NCI-H524 (cell line): ENCODE results near the gene FKBP11.

Experiments
- DNase-seq, 2 experiments: peaks; one replicate each; lab custom pipeline; 2025; lab: John Stamatoyannopoulos, UW

Gene FKBP11

DNA sequence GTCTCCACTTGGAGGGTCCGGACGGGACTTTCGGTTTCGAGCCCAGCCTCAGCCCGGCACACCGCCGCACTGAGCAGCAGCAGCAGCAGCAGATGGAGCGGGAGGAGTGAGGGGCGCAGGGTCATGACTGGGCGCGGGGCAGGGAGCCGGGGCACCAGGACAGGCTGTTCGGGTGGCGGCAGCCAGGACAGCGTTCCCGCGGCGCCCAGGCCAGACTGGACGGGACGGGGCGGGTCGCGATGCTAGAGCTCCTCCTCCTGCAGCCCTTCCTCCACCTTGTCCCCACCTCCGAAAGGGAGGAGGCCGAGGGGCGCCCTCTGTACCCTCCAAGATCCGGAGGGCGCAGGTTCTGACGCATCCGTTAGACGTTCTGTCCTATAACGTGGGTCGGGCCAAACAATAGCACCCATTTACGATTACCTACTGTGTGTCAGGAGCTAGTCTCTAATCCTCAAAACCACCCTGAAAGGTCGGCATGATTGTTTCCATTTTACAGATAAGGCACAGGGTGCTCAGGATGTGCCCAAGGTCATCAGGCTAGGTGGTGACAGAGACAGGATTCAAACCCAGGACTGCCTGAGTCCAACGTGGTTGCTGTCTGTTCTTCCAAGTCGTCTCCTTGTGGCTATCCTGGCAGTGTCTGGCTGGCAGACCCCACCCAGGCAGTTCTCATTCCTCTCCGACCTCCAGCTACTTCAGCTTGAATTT, at the start of gene FKBP11:
Gene FKBP11, minus strand, starts transcription at position 189 of the 708 bp plus-strand sequence. Its CDS starts 64 bp downstream, at position 125.
- DNase-seq, result no peak

DNA sequence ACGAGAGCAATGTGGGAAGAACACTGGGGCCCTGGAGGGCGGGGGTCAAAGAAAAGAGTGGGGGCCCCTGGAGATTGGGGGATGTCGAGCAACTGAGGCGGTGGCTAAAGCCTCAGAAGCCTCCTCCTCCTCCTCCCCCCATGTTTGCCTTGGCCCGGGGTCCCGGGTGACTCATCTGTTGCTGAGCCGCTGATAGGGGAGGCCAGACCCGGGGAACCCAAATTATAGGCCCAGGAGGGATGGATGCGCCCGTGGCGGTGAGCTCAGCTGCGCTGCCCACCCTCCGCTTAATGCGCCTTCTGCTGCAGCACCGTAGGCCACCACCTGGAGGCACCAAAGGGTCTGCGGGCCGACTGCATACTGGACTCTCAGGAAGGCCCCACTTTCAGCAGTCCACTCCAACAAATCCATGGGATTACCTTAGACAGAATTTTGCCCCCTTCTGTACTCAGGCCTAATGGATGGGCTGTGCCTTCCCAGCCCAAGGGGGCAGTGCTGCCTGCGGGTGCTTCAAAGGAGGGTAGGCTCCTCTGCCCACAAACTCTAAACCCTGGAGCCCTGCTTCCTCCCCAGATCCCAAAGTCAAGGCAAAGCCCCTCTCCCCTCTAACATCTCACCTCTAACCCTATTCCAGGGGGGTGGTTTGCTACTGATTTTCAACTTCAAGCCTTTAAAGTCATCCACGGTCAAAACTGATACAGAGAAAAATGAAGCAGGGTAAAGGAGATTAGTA, 48.8 kb upstream of the FKBP11 start:
- peak in 1 of 2 experiments; percentile 50 for DNase-seq

DNA sequence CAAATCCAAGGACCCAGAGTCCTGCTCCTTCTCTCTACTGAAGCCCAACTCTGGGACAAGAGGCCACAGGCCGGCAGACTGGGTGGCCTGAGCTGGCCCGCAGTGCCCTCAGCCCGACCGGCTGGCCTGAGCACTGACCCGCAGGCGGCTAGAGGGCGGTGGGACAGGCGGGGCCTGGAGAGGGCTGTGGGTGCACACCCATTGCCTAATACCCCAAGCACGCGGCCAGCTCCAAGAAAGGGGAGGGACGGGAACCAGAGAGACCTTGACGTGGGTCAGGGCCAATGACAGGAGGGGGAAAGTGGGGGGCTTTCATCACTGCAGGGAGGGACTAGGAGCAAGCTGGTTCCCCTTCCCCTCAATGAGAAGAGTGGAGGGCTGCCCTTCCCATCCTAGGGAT, 48.2 kb upstream of the FKBP11 start:
- DNase-seq, result no peak

DNA sequence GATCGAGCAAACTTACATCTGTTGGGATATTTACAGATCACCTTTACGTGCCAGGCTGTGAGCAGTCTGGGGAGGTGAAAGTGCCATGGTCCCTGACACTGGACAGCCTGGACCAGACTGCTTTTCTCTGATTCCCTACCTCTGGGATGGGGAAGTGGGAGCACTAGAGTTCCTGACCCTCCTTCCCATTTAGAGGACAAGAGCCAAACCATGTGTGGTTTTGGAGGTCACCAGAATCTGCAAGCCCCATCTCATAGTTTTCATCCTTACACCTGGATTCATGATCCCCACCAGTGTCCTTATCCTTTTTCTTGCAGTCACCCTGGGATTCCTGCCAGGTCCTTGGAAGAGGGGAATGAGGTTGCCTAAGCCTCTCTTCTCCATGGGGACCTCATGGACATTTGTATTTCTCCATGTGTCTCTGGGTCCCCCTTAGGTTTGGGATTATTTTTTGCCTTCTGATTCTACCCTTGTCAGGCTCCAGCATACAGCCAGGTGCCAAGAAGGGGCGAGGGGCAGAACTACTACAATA, 47.7 kb upstream of the FKBP11 start:
- no peak for DNase-seq

DNA sequence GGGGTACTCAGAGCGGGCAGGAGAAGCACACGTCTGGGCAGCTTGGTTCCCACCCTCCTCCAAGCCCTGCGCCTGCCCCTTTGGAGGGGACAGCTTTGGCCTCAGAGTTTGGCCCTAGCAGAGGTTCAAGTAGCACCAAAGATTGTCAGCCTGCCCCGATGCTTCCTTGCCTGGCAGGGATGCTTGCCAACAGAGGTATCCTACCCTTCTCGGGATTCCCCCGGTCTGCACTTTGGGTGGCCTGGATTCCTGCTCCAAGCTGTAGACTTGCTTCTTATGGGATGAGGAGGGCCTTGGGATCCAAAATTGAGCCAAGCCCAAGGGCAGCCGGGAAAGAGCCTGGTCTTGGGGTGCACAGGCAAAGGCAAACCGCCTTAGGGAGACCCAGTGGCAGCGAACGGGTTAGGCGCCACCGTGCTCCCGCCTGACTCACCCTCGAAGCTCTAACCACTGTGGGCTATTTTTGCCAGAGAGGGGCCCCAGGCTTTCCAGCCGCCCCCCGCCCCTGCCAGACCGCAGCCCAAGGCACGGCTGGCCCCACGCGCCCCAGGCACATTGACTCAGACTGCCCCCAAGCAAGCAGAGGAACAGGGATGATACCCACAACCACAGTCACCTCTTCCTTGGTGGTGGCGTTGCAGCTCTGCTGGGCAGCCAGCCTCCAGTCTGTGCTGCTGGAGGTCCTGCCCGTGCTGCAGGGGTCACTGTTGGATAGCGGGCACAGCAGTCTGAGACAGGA, 47.1 kb upstream of the FKBP11 start:
- DNase-seq, result no peak

DNA sequence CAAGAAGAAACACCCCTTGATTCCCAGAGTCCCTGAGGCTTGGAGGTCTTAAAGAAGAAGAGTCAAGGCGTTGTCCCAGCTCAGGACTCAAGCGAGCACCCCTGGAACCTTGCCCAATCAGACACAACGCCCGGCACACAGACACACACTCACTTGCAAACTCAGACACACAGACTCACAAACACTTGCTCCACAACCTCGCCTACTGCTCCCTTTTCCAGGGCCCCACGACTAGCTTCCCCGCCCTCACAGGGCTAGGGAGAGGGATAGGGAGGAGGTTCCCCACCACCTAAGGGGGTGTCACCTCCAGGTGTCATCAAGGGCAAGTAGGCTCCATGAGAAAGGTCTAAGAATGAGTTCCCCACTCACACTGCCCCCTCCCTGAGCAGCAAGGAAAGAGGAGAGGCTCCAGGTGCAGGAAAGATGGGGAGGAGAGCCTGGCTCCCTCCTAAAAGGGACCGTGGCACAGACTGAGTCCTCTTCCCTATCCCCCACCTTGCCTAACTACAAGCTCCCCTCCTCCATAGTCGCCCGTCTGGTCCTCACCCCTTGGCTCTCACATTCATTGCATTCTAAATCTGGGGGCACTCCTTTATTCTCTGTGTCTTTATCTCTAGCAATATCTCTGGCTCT, 45.5 kb upstream of the FKBP11 start:
- no peak for DNase-seq

DNA sequence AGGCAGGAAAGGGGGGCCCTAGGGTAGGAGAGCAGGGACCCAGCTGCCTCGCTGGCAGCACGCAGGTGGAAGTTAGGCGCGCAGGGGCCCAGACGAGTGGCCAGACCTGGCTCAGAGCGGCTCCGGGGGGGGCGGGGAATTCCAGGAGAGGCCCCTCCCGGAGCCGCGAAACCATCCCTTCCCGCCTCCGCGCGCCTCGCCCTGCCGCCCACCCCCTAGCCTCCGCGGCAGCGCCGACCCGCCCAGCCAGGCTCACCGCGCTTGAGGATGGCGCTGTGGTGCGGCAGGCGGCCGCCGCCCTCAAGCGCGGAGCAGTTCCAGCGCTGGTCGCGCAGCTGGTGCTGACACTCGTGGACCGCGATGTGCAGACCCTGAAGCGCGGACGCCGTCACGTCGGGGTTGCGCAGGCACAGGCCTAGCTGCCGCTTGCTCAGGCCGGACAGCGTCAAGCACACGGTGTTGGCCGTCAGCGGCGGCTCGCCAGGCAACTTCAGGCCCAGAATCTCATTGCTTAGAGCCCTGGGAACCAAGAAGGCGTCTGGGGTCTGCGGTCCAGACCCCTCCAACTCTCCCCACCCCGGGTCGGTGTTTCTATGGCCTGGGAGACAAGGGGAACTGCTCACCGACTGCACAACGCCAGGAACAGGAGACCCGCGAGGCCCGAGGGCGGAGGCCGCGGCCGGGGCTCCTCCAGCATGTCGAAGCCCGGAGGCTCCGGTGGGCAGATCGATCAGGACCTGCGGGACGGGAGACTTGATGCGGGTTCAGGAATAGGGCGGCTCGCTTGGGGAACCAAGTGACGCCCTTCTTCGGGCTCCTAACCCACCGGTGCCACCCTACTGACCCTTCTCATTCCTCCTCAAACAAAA, 44.8 kb upstream of the FKBP11 start:
- DNase-seq, result peak in 1 of 2 experiments; percentile 27

DNA sequence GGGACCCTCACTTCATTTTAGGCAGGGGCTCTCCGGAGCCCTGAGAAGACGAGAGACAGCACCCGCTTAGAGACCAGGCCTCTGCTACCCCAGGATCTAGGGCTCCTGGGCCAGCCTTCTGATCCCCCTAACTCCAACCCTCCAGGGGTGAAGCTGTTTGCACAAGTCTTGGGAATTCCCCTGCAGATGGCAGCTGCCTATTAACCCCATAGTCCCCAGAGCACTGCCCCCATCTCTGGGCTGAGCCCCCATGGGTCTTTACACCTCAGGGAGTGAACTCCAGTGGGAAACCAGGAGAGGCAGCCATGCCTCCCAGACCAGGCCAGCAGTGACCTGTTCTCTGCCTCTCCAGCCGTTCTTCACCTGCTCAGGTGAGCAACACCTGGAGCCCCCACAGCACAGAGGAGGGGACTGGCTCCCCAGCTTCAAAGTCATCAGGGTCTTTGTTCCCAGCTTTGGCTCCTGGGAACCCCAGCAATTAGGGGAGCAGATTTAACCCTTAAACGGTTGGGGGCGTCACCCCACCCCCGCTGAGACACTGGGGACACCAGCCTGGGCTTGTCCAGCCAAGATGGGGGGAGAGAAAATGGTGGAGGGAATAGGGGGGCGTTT, 44.0 kb upstream of the FKBP11 start:
- no peak for DNase-seq

DNA sequence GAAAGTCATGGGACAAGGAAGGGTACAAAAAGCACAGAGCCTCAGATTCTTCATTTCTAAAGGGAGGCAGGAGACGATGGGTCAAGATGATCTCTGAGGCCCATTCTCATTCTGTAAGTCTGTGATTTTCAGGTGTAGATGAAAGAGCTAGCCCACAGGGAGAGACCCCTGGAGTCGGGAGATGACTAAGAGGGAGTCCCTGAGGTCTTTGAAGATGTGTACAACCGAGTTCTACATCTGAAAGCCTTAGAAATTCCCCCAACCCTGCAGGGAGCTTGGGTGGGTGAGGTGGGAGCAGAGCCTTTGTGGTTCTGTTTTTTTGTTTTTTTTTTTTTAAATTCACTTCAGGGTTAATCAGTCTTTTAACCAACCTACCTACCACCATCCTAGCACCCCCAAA, 43.2 kb upstream of the FKBP11 start:
- no peak for DNase-seq

DNA sequence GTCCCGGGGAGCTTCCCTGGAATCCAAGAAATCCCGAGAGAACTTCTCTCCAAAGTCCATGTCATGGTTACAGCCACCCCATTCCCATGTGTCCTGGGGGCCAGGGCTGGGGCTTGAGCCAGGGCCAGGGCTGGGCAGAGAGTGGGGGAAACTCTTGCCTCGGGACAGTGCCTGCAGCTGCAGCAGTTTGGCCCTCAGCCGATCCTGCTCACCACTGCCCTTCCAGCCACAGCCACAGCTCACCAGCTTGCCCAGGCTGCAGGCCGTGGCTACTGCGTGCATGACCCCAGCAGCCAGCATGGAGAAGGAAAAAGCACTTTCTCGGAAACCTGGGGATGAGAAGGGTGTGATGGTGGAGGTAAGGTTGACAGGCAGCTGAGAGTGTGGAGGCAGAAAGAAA, 42.7 kb upstream of the FKBP11 start:
- no peak for DNase-seq

DNA sequence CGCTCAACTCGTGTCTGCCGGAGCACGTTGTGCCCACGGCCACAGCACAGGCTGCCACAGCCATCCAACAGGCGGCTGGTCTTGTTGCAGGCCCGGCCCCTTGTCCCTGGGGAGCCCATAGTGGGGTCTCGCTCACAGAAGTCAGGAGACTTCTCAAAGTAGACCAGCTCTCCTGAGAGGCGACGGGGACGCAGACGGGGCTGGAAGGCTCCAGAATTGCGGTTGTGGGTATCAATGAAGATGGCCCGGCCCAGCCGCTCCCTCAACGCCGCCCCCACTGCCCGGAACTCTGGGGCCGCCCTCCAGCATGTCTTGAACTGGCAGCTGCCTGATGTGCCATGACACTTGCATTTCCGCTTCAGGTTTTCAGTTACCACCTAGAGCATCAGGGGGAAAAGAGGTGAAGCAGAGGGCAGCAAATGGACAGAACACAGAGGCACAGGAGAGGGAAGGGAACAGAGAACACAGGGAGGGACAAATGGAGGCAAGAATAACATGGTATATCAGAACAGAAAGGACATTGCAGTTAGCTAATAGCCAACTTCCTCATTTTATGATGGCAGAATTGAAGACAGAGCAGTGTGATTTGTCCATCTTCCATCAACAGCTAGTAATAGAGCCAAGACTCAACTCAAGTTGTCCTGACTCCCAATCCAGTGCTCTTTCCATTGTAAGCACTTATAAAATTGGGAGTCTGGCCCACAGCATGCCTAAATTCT, 41.0 kb upstream of the FKBP11 start:
- DNase-seq, result no peak

DNA sequence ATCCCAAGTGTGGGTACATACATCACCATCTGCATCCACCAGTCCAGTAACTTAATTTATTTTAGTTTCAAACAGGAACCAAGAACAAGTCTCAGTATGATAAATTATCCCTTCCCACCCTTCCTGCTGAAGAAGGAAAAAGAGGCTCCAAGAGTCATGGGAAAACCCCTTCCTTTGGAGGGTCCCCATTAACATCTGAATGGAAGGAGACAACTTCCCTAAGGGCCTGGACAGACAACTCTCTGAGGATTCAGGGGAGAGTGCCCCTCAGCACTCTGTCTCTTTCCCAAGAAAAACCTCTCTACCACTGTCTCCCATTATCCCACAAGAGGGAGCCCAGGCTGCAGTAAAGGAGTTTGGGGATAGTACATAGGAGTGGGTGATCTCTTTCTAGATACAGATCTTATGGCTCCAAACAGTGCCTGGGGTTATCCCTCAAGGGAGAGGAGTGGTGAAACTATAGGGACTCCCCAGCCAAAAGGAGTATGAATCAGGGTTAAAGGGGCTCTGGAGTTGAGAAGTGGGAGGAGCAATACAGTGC, 40.1 kb upstream of the FKBP11 start:
- peak in 1 of 2 experiments; percentile 12 for DNase-seq

DNA sequence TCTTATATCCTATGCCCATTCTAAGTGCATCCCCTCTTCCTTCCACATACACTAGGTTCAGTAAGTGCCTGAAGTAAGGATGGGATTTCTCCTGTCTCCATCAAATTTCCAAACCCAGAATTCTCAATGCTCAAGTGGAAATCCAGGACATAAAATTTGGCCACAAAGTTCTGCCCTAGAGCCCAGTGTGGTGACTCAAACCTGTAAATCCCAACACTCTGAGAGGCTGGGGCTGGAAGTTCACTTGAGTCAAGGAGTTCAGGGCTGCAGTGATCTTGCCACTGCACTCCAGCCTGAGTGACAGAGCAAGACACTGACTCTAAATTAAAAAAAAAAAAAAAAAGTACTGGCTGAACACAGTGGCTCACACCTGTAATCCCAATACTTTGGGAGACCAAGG, 36.5 kb upstream of the FKBP11 start:
- no peak for DNase-seq

DNA sequence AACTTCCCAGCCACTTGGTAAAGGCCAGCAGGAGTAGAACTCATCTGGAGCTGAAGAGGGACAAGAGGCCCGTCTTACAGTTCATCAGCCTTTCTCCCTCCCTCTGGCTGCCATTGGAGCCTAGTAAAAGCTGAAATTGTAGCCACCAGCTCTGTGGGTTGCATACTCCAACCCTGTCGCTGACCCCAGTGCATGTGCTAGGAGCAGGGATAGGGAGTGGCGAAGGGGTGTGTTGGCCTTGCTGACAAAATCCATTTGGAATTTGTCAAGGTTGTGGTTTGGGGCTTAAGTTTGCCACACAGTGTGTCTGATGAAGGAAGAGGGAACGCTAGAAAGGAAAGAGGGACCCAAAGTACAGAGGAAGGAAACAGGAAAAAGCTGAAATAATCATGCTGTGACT, 36.0 kb upstream of the FKBP11 start:
- no peak for DNase-seq

DNA sequence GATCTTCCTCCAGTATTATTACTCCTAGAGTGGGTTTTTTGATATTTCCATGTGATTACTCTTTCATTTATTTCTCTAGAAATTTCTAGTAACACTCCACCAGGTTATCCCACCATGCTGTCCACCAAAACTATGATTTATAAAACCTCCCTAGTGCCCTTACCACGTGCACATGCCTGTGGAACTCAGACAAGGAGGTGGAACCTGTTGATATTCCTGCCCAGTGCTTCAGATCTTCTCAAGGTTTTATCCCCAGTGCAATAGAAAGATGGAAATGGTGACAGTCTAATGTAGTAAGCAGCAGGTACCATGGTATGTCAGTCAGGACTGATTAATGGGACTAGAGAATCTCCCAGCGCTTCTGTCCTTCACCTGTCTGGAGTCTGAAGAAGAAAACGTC, 35.5 kb upstream of the FKBP11 start:
- DNase-seq, result no peak

DNA sequence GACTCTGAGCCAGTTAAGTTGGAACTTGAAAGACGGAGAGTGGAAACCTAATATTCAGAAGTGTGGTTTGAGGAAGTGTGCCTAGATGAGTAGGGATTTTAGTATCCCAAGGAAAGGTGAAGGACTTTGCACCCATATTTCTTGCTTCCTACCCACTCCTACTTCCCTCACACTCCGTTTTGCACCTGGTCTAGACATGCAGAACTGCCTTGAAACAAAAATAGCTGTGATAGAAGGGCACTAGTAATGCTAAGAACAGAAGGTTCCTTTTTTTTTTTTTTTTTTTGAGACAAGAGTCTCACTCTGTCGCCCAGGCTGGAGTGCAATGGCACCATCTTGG, 32.7 kb upstream of the FKBP11 start:
- no peak for DNase-seq

DNA sequence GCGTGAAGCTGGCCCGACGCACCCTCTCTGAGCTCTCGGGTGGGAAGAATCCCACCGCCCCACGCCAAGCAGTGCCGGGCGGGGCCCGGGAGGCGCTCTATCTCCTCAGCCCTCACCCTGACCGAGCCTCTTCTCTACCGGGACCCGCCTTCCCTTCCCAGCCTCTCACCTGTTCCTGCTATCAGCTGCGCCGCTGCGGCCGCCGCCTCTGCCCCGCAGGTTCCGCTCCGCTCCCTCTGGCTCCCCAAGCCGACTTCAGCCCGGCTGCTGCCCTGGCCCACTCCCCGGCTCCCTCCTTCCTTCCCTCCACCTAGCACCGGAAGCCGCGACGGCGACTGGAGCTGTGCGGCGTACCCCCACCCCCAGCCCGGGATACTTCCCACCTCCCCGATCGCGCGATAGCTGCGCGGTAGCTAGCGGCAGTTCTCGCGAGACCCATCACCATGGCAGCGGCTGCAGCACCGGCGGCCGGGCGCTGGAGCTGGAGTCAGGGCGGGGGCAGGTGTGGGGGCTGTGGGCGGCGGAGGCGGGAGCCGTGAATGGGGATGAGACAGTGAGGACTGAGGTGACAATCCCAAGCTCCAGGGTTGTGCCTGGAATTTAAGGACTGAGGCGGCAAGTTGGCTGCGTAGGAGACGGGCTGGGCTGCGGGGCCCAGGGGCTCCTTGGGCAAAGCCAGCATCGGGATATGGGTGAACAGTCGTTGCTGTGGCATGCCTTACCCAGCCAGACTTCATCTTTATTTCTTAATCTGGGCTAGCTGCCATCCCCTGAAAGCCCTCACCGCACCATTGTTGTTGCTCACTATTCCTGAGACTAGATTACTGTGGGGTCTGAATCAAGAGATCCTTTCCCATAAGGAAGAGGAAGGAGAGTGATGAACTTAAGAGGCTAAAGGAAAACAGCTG, 32.1 kb upstream of the FKBP11 start, which contains the start of gene ARF3:
Gene ARF3, minus strand, starts transcription at position 347 of the 908 bp plus-strand sequence. CDS start 16,392 bp downstream, outside the sequence.
- peak; percentile 88 to 94 for DNase-seq

DNA sequence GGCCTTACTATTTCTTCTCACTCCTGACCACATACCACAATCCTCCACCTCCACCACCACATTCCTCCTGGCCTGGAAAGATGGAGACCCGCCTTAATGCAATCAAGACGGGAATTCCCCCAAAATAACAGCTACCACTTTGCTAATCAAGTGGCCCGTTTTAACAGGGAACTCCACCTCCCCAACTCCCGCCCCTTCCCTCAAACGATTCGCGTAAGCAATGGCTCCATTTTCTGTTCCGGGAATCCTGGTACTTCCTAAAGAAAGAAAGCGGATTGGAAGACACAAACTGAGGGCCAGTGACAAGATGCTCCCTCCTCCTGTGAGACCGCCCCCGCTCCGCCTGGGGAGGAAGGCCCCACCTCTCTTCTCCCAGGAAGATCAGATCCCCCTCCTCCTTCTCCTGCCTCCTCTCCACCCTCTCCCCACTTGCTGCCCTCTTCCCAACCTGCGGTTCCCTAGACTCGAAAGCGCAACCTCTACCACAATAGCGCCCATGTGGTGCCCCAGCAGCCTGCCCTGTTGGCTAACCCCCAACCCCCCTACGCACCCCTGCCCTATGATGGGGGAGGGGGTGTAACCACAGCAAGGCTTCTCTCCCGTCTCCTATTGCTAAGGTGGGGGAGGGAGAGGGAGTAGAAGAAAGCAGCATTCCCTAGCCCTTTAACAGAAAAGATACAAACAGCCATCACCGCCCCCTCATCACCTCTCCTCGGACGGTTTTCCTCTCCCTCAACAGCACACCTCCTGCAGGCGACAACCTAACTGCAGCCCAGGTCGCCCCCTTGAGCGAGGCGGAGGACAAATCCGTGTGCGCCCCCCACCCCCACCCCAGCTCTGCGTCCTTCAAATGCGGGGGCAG, 31.2 kb upstream of the FKBP11 start:
- DNase-seq, result peak; percentile 77 to 87
